HG02798 (cell line): ENCODE measurements around the gene ZFPL1.
A peak's percentile ranks its signal among the peaks of the same experiment; 100 is the strongest.

ENCODE experiments used
- ATAC-seq: cut with Tn5 transposase; IDR thresholded peaks from one replicate; pipeline ENCODE4 v1.9.1; 2021; ENCODE audit warnings: mild to moderate bottlenecking; ENCODE audit not compliant: unreplicated experiment, poor library complexity

ZFPL1 gene

DNA sequence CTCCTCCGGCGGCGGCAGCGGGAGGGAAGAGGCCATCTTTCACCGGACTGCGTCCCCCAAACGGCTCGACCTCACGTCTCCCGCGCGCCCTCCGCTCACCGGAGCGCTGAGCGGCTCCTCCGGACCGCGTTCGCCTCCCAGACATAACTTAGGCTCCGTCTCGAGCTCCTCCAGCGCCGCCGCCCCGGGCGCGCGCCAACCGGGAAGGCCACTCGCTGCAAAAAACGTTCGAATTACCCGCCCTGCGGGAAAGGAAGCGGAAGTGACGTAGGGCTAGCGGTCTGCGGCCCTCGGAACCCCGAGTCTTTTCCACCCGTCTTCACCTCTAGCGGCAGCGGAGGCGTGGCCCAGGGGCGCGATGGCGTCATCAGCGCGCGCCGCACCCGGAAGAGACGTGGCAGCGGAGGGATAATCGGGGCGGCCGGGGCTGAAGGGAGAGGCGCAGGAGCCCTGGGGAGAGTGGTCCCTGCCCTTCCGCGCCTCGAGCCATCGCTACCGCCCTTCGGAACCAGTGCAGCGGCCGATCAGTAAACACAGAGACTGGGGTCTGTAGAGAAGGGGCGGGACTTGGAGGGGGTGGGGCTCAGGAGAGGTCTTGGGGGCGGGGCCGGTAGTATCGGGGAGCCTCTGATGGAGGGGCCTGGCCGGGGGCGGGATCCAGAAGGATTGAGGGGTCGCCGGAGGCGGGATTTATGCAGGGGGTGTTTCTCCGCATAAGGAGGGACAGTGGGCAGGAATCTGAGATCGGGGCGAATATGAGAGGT is at the start of gene ZFPL1, which contains the start of gene CDCA5:
Gene ZFPL1 (plus strand): TSS at position 389 of the 764 bp plus-strand sequence. CDS start 477 bp downstream, outside the sequence.
Gene CDCA5 (minus strand): TSS at position 207 of the 764 bp plus-strand sequence. CDS start 62 bp downstream, at position 145.
- peak; percentile 92 for ATAC-seq

DNA sequence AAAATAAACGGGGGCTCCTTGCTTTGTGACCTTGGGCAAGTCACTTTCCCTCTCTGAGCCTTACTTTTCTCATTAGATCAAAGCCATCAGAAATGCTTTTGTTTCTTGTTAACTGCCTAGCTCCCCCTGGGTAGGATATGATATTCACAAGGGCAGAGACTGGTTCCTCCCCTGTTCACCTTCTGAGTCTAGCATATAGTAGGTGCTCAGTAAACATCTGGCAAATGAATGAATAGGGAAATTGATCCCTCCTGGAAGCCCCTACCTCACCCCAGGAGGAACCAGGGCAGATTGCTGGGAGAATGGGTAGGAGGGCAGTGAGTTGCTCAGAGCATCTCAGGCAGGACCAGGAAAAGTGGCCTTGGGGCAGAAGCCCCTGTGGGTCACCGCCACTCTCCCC is 49.6 kb upstream of the ZFPL1 start:
- ATAC-seq, result no peak

DNA sequence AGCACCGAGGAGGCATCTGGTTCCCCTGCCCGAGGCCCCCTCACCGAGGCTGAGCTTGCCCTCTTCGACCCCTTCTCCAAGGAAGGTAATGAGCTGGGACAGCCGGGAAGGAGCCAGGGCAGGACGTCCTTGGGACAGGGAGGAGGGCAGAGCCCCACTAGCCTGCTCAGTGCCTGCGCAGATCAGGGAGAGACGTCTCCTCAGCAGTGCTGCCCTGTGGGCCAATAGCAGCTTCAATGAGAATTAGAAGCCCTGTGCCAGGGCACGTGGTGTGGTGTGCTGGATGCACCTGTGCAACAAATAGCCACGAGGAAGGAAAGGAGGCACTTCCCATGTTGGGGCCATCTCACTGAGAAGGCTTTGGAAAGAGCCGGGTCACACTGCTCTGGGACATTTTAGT is 48.4 kb upstream of the ZFPL1 start:
- ATAC-seq, result no peak

GRCh38 chr11:65036931-65037330 is 47.1 kb upstream of the ZFPL1 start:
- ATAC-seq, result no peak

GRCh38 chr11:65040520-65040846 is 43.5 kb upstream of the ZFPL1 start:
- ATAC-seq, result no peak

DNA sequence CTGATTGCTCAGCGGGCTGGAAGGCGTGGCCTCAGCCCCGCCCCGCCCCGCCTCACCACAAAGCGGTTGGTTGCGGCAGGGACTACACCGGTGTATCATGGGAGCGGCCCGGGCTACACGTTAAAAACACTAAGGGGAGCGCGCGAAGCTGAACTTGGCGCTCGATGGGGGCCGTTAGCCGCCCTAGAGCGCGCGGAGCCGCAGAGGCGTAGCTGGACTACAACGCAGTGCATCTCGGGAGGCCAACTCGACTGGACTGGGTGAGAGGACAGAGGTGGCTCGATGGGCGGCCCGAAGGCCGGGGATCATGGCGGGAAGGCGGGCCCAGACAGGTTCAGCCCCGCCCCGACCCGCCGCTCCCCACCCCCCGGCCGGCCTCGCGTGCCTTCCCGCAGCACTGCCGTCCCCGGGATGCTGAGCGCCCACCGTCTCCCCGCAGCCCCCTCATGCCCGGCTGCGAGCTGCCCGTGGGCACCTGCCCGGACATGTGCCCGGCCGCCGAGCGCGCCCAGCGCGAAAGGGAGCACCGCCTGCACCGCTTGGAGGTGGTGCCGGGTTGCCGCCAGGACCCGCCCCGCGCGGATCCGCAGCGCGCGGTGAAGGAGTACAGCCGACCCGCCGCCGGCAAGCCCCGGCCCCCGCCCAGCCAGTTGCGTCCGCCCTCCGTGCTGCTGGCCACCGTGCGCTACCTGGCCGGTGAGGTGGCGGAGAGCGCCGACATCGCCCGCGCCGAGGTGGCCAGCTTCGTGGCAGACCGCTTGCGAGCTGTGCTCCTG is 43.0 kb upstream of the ZFPL1 start, which contains the start of gene SAC3D1:
Gene SAC3D1 (plus strand): TSS at position 364 of the 776 bp plus-strand sequence. CDS start 83 bp downstream, at position 447.
- ATAC-seq, result peak; percentile 90

GRCh38 chr11:65042891-65043290 is 41.1 kb upstream of the ZFPL1 start:
- ATAC-seq, result no peak

DNA sequence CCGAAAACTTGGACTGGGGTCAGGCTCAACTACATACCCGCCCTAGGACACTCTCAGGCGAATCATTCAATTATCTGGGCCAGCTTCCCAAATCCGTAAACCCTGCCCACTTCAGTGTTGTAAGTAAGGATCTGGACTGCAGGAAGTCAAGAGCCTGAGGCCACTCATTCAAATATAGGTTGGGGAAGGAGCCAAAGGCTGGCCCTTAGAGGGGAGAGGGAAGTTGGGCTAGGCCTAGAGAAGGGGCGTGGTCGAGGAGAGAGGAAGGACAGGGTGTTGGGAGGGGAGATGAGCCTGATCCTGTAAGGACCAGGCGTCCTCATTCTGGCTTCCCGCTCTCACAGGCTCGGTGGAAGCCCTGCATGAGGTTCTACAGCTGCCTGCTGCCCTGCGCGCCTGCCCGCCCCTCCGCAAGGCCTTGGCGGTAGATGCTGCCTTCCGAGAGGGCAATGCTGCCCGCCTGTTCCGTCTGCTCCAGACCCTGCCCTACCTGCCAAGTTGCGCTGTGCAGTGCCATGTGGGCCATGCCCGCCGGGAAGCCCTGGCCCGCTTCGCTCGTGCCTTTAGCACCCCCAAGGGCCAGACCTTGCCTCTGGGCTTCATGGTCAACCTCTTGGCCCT is 40.0 kb upstream of the ZFPL1 start:
- no peak for ATAC-seq

GRCh38 chr11:65045061-65045460 is 39.0 kb upstream of the ZFPL1 start:
- ATAC-seq, result no peak

GRCh38 chr11:65045728-65046127 is 38.3 kb upstream of the ZFPL1 start:
- no peak for ATAC-seq

GRCh38 chr11:65047581-65048422 is 36.2 kb upstream of the ZFPL1 start:
- ATAC-seq, result no peak

- ATAC-seq, result no peak
These were observed 32.6 kb upstream of the ZFPL1 start for GRCh38 chr11:65051398-65051858.

DNA sequence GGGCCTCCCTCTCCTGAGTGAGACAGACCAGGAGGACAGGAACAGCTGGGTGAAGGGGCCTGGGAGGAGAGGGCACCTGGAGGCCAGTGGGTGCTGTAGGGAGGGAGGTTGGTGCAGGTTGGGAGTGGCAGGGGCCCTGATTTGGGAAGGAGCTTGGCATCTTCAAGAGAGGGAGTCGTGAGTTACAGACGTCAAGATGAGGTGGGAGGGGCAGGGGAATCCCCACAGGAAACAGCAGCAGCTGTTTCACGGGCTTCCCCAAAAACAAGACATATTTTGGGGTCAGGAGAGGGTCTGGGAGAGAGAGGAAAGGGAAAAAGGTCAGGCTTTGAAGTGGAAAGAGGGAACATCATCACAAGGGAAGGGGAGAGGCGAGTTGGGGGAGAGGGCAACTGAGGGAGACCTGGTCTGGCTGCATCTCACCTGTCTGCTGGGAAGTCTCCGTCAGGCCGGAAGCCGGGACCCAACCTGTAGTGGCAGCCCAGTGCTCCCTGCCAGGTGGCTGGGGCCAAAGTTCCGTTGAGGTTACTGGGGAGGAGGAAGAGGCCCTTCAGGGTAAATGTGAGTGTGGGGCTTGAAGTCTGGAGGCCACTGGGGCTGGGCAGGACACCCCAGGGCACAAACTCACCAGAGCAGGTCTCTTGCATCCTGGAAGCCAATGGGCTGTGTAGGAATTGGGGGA is 30.1 kb upstream of the ZFPL1 start:
- ATAC-seq, result no peak

GRCh38 chr11:65055538-65055937 is 28.5 kb upstream of the ZFPL1 start:
- ATAC-seq, result no peak

DNA sequence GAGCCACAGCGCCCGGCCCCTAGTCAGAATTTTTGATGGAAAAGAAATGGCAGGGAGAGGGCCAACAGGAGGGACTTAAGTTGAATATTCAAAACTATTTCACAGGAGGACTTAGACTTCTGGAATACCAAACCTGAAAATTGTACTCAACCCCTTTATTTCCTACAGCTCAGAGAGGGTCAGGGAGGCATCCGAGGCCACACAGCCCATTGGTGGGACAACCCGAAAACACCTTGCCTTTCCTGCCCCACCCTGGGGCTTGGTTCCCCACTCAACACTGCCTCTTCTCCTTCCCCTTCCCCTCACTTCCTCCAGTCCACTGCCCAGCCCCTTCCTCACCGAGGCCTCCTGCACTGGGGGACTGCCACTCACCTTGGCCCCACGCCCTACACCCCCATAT is 27.0 kb upstream of the ZFPL1 start:
- ATAC-seq, result no peak

GRCh38 chr11:65057526-65057925 is 26.5 kb upstream of the ZFPL1 start:
- no peak for ATAC-seq

GRCh38 chr11:65058012-65058411 is 26.0 kb upstream of the ZFPL1 start:
- ATAC-seq, result no peak

GRCh38 chr11:65058419-65059054 is 25.5 kb upstream of the ZFPL1 start, which contains the start of gene NAALADL1:
TSS of gene NAALADL1 (minus strand) at chr11:65058553. CDS start at chr11:65058521, 32 bp downstream.
- ATAC-seq, result no peak

- ATAC-seq, result no peak
These were observed 24.5 kb upstream of the ZFPL1 start for GRCh38 chr11:65059523-65059922.
